GM19239 (cell line): Measurements from ENCODE around the gene PATE2.

Experiments
- DNase-seq: peaks from one replicate; pipeline ENCODE4 v3.0.0; 2011; ENCODE audit warnings: low spot score; ENCODE audit not compliant: insufficient read length
- FAIRE-seq: peaks from 2 replicates; lab custom pipeline; 2011; peaks lifted over from hg19 to GRCh38; lab: Jason Lieb, UNC

Gene PATE2

GRCh38 chr11:125778728-125779127, at the start of gene PATE2:
TSS of gene PATE2 (minus strand) at chr11:125778828. CDS start at chr11:125778773, 55 bp downstream.
- no peak for DNase-seq
- no peak for FAIRE-seq

GRCh38 chr11:125807909-125808308, 29.3 kb upstream of the PATE2 start:
- FAIRE-seq (no peak), DNase-seq (no peak)

GRCh38 chr11:125802387-125802786, 23.8 kb upstream of the PATE2 start:
- DNase-seq (no peak), FAIRE-seq (no peak)

GRCh38 chr11:125799808-125800207, 21.2 kb upstream of the PATE2 start:
- FAIRE-seq (no peak), DNase-seq (no peak)

- FAIRE-seq (no peak), DNase-seq (no peak)
These were observed 19.0 kb upstream of the PATE2 start for GRCh38 chr11:125797641-125798040.

- DNase-seq (no peak), FAIRE-seq (no peak)
These were observed 12.2 kb upstream of the PATE2 start for GRCh38 chr11:125790825-125791224.

- no peak for FAIRE-seq
- DNase-seq, result no peak
These were observed 9.2 kb upstream of the PATE2 start, which contains the start of gene PATE3 for GRCh38 chr11:125787827-125788226. TSS of gene PATE3 (plus strand) at chr11:125788127. CDS start at chr11:125788152, 25 bp downstream.

- no peak for FAIRE-seq
- no peak for DNase-seq
These were observed 6.0 kb upstream of the PATE2 start for GRCh38 chr11:125784678-125785077.

GRCh38 chr11:125777309-125777708, 1.3 kb downstream of the PATE2 start:
- no peak for FAIRE-seq

GRCh38 chr11:125773516-125773915, 5.1 kb downstream of the PATE2 start:
- FAIRE-seq, result no peak
- DNase-seq, result no peak

More at GRCh38 chr11:125777309-125777708, 1.3 kb downstream of the PATE2 start:
- DNase-seq, result no peak

- FAIRE-seq (no peak), DNase-seq (no peak)
These were observed 5.7 kb downstream of the PATE2 start for GRCh38 chr11:125772834-125773505.

GRCh38 chr11:125770583-125770982, 8.0 kb downstream of the PATE2 start:
- no peak for DNase-seq
- no peak for FAIRE-seq

- DNase-seq (no peak), FAIRE-seq (no peak)
These were observed 10.1 kb downstream of the PATE2 start for GRCh38 chr11:125768336-125769046.

- FAIRE-seq (no peak), DNase-seq (no peak)
These were observed 12.4 kb downstream of the PATE2 start for GRCh38 chr11:125766251-125766650.

GRCh38 chr11:125763483-125763882, 15.1 kb downstream of the PATE2 start:
- FAIRE-seq, result no peak
- no peak for DNase-seq

GRCh38 chr11:125762445-125762844, 16.2 kb downstream of the PATE2 start:
- FAIRE-seq (no peak), DNase-seq (no peak)

- no peak for FAIRE-seq
- DNase-seq, result no peak
These were observed 22.6 kb downstream of the PATE2 start for GRCh38 chr11:125756050-125756449.

- FAIRE-seq (no peak), DNase-seq (no peak)
These were observed 28.0 kb downstream of the PATE2 start for GRCh38 chr11:125750629-125751028.

- no peak for FAIRE-seq
- no peak for DNase-seq
These were observed 32.6 kb downstream of the PATE2 start, which contains the start of gene PATE1 for GRCh38 chr11:125745979-125746378. TSS of gene PATE1 (plus strand) at chr11:125746279. CDS start at chr11:125746305, 26 bp downstream.

GRCh38 chr11:125743681-125744080, 34.9 kb downstream of the PATE2 start:
- FAIRE-seq, result no peak
- no peak for DNase-seq

GRCh38 chr11:125740617-125741016, 38.0 kb downstream of the PATE2 start:
- FAIRE-seq (no peak), DNase-seq (no peak)
